HEK293 (cell line): ENCODE results near the gene SHISA5.

Source experiments
- CTCF ChIA-PET: fragments of 350-600 bp; formaldehyde crosslinking; extraction: SDS; loops from one replicate; lab custom pipeline; 2021; ENCODE audit warnings: antibody characterized with exemption; lab: Yijun Ruan, JAX
- POLR2A ChIA-PET: fragments of 300-600 bp; formaldehyde crosslinking; extraction: SDS; loops from one replicate; lab custom pipeline; 2020; ENCODE audit warnings: antibody characterized with exemption, inconsistent platforms; lab: Yijun Ruan, JAX
- H3K27ac ChIP-seq: fragments of 200-500 bp; sonication (Bioruptor generic); 2 replicates; pipeline ENCODE4 v1.5.1; 2014; ENCODE audit warnings: low read depth, low read length, control low read depth, inconsistent platforms; ENCODE audit errors: extremely low read depth
- H3K36me3 ChIP-seq, 2 experiments: fragments of 200-500 bp in 1 of 2; sonication (Bioruptor generic) in 1 of 2; 1 replicate in 1 of 2; 2 replicates in 1 of 2; pipeline ENCODE4 v1.5.1; 2014 to 2017; ENCODE audit warnings: inconsistent platforms in 2 of 2, low read length in 2 of 2; ENCODE audit not compliant: control insufficient read depth in 2 of 2, insufficient read depth in 1 of 2
- H3K4me1 ChIP-seq: fragments of 200-500 bp; sonication (Bioruptor generic); 2 replicates; pipeline ENCODE4 v1.5.1; 2014; ENCODE audit warnings: mild to moderate bottlenecking, low read length, inconsistent platforms; ENCODE audit not compliant: control insufficient read depth, insufficient read depth
- H3K4me3 ChIP-seq: 2 replicates; pipeline ENCODE4 v1.5.1; 2011; ENCODE audit warnings: low read depth, mild to moderate bottlenecking, control low read depth, low read length, moderate library complexity
- H3K9me3 ChIP-seq: fragments of 200-500 bp; sonication (Bioruptor generic); 2 replicates; pipeline ENCODE4 v1.5.1; 2014; ENCODE audit warnings: low read depth, low read length, inconsistent platforms; ENCODE audit not compliant: control insufficient read depth, insufficient read depth
- GLIS2 ChIP-seq: fragments of 450-650 bp; formaldehyde crosslinking; IDR thresholded peaks from 2 replicates; pipeline ENCODE4 v1.5.1; 2016; ENCODE audit warnings: missing biosample characterization, missing genetic modification characterization
- OVOL3 ChIP-seq: fragments of 450-650 bp; formaldehyde crosslinking; IDR thresholded peaks from 2 replicates; pipeline ENCODE4 v1.5.1; 2016; ENCODE audit warnings: missing biosample characterization, missing genetic modification characterization
- PRDM10 ChIP-seq: fragments of 450-650 bp; formaldehyde crosslinking; IDR thresholded peaks from 2 replicates; pipeline ENCODE4 v1.5.1; 2016; ENCODE audit warnings: missing biosample characterization, missing genetic modification characterization
- SALL2 ChIP-seq: fragments of 450-650 bp; formaldehyde crosslinking; IDR thresholded peaks from 2 replicates; pipeline ENCODE4 v1.5.0; 2017; ENCODE audit warnings: missing biosample characterization, mild to moderate bottlenecking, missing genetic modification characterization, borderline replicate concordance
- SCRT2 ChIP-seq: fragments of 450-650 bp; formaldehyde crosslinking; IDR thresholded peaks from 2 replicates; pipeline ENCODE4 v1.5.1; 2016; ENCODE audit warnings: missing biosample characterization, missing genetic modification characterization
- TRIM28 ChIP-seq: IDR thresholded peaks from 2 replicates; pipeline ENCODE4 v1.6.1; 2011; ENCODE audit warnings: low read length, control low read depth, borderline replicate concordance
- ZNF335 ChIP-seq: fragments of 450-650 bp; formaldehyde crosslinking; conservative IDR thresholded peaks from 2 replicates; pipeline ENCODE4 v1.5.1; 2016; ENCODE audit warnings: missing biosample characterization, missing genetic modification characterization
- ZNF423 ChIP-seq: fragments of 450-650 bp; formaldehyde crosslinking; IDR thresholded peaks from 2 replicates; pipeline ENCODE4 v1.5.1; 2016; ENCODE audit warnings: missing biosample characterization, missing genetic modification characterization
- ZNF473 ChIP-seq: fragments of 450-650 bp; formaldehyde crosslinking; IDR thresholded peaks from 2 replicates; pipeline ENCODE4 v1.5.1; 2017; ENCODE audit warnings: missing biosample characterization, missing genetic modification characterization
- ZNF596 ChIP-seq: fragments of 450-650 bp; IDR thresholded peaks from 2 replicates; pipeline ENCODE4 v1.5.0; 2018; ENCODE audit warnings: missing biosample characterization, mild to moderate bottlenecking, missing genetic modification characterization, moderate library complexity
- ZNF639 ChIP-seq: fragments of 450-650 bp; formaldehyde crosslinking; IDR thresholded peaks from 2 replicates; pipeline ENCODE4 v1.5.1; 2016; ENCODE audit warnings: missing biosample characterization, missing genetic modification characterization
- ZNF660 ChIP-seq: fragments of 450-650 bp; IDR thresholded peaks from 2 replicates; pipeline ENCODE4 v1.5.1; 2018; ENCODE audit warnings: missing biosample characterization, mild to moderate bottlenecking, missing genetic modification characterization
- ZNF776 ChIP-seq: fragments of 450-650 bp; formaldehyde crosslinking; IDR thresholded peaks from 2 replicates; pipeline ENCODE4 v1.5.0; 2017; ENCODE audit warnings: missing biosample characterization, missing genetic modification characterization, borderline replicate concordance
- TF ChIP-seq, protein P1 (sequence below): fragments of 450-650 bp; formaldehyde crosslinking; IDR thresholded peaks from 2 replicates; pipeline ENCODE4 v1.5.1; 2016; ENCODE audit warnings: missing biosample characterization, missing genetic modification characterization, borderline replicate concordance
- TF ChIP-seq, protein P2 (sequence below): fragments of 450-650 bp; formaldehyde crosslinking; IDR thresholded peaks from 2 replicates; pipeline ENCODE4 v1.5.1; 2017; ENCODE audit warnings: missing biosample characterization, missing genetic modification characterization
- TF ChIP-seq, protein P3 (sequence below): fragments of 450-650 bp; formaldehyde crosslinking; IDR thresholded peaks from 2 replicates; pipeline ENCODE4 v1.5.1; 2016; ENCODE audit warnings: missing biosample characterization, missing genetic modification characterization

Gene SHISA5

GRCh38 chr3:48505968-48506504 is 2.1 kb upstream of the SHISA5 start:
- CTCF ChIA-PET = interaction anchor here (0.6 kb wide), 1 partner anchor 145 kb away, joined by 3 read pairs; no protein-coding TSS in a partner anchor
- no peaks in the 10 kb centered on the region for H3K4me1 ChIP-seq

DNA sequence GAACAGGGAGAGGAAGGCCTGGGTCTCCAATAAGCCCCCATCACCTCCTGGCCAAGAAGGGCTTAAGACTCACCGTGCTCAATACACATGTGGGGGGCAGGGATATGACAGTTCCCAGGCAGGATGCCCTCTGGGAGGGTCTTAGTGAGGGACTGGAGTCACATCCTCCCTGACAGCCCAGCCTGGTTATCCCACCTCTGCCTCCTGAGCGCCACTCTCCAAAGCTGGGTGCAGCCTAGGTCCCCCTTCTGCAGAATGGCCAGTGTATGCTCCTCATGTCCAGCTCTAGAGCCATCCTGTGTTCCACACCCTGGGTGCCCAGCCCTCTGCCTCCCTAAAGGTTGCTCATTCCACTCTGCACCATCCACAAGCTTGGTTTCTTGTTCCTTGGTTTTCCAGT is 1.2 kb upstream of the SHISA5 start:
- Histone ChIP-seq H3K4me3 (no peak overlapping the region), H3K9me3 (no peaks in the 10 kb centered on the region), H3K36me3 (no peaks in the 10 kb centered on the region), H3K27ac (no peak overlapping the region), H3K4me1 (no peaks in the 10 kb centered on the region)
- ChIA-PET POLR2A (no interaction called here), CTCF (interaction anchor here (1.4 kb wide), 1 partner anchor 69 kb away, joined by 5 read pairs; no protein-coding TSS in a partner anchor)
- no peak for TF ChIP-seq ZNF639 (tag by site-specific recombination)
- no peak for TF ChIP-seq GLIS2 (tag by site-specific recombination)
- no peak for TF ChIP-seq OVOL3 (tag by site-specific recombination)
- TF ChIP-seq ZNF423 (tag by site-specific recombination) = no peak
- TF ChIP-seq ZNF596 = no peak
- no peak for TF ChIP-seq ZNF776 (tag by site-specific recombination)
- TF ChIP-seq SCRT2 (tag by site-specific recombination) = no peak
- TF ChIP-seq, protein P1, sequence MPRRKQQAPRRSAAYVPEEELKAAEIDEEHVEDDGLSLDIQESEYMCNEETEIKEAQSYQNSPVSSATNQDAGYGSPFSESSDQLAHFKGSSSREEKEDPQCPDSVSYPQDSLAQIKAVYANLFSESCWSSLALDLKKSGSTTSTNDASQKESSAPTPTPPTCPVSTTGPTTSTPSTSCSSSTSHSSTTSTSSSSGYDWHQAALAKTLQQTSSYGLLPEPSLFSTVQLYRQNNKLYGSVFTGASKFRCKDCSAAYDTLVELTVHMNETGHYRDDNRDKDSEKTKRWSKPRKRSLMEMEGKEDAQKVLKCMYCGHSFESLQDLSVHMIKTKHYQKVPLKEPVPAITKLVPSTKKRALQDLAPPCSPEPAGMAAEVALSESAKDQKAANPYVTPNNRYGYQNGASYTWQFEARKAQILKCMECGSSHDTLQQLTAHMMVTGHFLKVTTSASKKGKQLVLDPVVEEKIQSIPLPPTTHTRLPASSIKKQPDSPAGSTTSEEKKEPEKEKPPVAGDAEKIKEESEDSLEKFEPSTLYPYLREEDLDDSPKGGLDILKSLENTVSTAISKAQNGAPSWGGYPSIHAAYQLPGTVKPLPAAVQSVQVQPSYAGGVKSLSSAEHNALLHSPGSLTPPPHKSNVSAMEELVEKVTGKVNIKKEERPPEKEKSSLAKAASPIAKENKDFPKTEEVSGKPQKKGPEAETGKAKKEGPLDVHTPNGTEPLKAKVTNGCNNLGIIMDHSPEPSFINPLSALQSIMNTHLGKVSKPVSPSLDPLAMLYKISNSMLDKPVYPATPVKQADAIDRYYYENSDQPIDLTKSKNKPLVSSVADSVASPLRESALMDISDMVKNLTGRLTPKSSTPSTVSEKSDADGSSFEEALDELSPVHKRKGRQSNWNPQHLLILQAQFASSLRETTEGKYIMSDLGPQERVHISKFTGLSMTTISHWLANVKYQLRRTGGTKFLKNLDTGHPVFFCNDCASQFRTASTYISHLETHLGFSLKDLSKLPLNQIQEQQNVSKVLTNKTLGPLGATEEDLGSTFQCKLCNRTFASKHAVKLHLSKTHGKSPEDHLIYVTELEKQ (tag by site-specific recombination) = no peak
- no peak for TF ChIP-seq ZNF335 (tag by site-specific recombination)
- TF ChIP-seq TRIM28 = no peak

More at GRCh38 chr3:48505968-48506504, 2.1 kb upstream of the SHISA5 start:
- Histone ChIP-seq H3K36me3 (no peaks in the 10 kb centered on the region), H3K27ac (no peak overlapping the region), H3K9me3 (no peaks in the 10 kb centered on the region), H3K4me3 (no peak overlapping the region)
- TF ChIP-seq ZNF473 (no peak), ZNF660 (tag by site-specific recombination) (no peak), SALL2 (tag by site-specific recombination) (no peak), PRDM10 (peak; percentile 94)
- TF ChIP-seq, protein P2, sequence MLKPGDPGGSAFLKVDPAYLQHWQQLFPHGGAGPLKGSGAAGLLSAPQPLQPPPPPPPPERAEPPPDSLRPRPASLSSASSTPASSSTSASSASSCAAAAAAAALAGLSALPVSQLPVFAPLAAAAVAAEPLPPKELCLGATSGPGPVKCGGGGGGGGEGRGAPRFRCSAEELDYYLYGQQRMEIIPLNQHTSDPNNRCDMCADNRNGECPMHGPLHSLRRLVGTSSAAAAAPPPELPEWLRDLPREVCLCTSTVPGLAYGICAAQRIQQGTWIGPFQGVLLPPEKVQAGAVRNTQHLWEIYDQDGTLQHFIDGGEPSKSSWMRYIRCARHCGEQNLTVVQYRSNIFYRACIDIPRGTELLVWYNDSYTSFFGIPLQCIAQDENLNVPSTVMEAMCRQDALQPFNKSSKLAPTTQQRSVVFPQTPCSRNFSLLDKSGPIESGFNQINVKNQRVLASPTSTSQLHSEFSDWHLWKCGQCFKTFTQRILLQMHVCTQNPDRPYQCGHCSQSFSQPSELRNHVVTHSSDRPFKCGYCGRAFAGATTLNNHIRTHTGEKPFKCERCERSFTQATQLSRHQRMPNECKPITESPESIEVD (tag by site-specific recombination) = no peak
- TF ChIP-seq, protein P3, sequence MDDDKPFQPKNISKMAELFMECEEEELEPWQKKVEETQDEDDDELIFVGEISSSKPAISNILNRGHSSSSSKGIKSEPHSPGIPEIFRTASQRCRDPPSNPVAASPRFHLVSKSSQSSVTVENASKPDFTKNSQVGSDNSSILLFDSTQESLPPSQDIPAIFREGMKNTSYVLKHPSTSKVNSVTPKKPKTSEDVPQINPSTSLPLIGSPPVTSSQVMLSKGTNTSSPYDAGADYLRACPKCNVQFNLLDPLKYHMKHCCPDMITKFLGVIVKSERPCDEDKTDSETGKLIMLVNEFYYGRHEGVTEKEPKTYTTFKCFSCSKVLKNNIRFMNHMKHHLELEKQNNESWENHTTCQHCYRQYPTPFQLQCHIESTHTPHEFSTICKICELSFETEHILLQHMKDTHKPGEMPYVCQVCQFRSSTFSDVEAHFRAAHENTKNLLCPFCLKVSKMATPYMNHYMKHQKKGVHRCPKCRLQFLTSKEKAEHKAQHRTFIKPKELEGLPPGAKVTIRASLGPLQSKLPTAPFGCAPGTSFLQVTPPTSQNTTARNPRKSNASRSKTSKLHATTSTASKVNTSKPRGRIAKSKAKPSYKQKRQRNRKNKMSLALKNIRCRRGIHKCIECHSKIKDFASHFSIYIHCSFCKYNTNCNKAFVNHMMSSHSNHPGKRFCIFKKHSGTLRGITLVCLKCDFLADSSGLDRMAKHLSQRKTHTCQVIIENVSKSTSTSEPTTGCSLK (tag by site-specific recombination) = no peak
- POLR2A ChIA-PET = interaction anchor here (0.7 kb wide), 1 partner anchor 64 kb away, joined by 3 read pairs; no protein-coding TSS in a partner anchor
